ENCODE data around the gene SLC12A9.

SLC12A9 gene

DNA sequence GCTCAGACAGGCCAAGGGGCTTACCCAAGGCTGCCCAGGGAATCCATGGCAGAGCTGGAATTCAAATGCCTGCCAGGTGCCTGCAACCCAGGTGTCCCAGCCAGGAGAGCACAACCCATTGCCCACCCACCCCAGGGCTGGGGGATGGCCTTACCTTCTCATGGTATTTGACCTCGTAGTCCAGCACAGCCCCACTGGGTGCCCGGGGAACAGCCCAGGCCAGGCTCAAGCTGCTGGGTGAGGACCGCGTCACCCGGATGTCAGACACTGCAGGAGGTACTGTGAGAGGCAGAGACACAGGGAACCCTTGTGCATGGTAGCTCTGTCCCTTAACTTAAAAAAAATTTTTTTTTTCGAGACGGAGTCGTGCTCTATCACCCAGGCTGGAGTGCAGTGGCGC is 34.1 kb upstream of the SLC12A9 start:
- Histone ChIP-seq H3K79me2 (ENCODE audit: low read length) (no peaks in the 10 kb centered on the region), H3K9ac (ENCODE audit: low read length) (no peak overlapping the region), H3K27ac (ENCODE audit: low read length) (no peak overlapping the region), H3K4me3 (ENCODE audit: low read length) (no peak overlapping the region), H3K36me3 (replicated peaks; ENCODE audit: insufficient read depth, low read length) (no peaks in the 10 kb centered on the region), H4K20me1 (ENCODE audit: insufficient read depth, low read length) (no peaks in the 10 kb centered on the region), H3K9me3 (replicated peaks; ENCODE audit: insufficient read depth, low read length) (no peaks in the 10 kb centered on the region), H3K27me3 (replicated peaks; ENCODE audit: insufficient read depth, low read length) (peaks cover 68% of the 10 kb centered on the region), H3K4me2 (ENCODE audit: low read depth, low read length) (no peak overlapping the region), H2AFZ (ENCODE audit: low read length) (no peak overlapping the region), H3K4me1 (ENCODE audit: low read length) (no peaks in the 10 kb centered on the region), H3F3A (ENCODE audit: insufficient read depth, low read length) (no peaks in the 10 kb centered on the region), H3K9me2 (replicated peaks; ENCODE audit: insufficient read depth, low read length) (no peaks in the 10 kb centered on the region)
- DNase-seq, result no peak
- TF ChIP-seq, protein P1, sequence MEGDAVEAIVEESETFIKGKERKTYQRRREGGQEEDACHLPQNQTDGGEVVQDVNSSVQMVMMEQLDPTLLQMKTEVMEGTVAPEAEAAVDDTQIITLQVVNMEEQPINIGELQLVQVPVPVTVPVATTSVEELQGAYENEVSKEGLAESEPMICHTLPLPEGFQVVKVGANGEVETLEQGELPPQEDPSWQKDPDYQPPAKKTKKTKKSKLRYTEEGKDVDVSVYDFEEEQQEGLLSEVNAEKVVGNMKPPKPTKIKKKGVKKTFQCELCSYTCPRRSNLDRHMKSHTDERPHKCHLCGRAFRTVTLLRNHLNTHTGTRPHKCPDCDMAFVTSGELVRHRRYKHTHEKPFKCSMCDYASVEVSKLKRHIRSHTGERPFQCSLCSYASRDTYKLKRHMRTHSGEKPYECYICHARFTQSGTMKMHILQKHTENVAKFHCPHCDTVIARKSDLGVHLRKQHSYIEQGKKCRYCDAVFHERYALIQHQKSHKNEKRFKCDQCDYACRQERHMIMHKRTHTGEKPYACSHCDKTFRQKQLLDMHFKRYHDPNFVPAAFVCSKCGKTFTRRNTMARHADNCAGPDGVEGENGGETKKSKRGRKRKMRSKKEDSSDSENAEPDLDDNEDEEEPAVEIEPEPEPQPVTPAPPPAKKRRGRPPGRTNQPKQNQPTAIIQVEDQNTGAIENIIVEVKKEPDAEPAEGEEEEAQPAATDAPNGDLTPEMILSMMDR (IDR thresholded peaks at IDR 0.05; ENCODE audit: low read length), result no peak
- TF ChIP-seq EZH2phosphoT487 (IDR thresholded peaks at IDR 0.05; ENCODE audit: low read length), result no peak
- TF ChIP-seq EZH2 (optimal IDR thresholded peaks at IDR 0.05; ENCODE audit: low read depth, low read length), result no peak

DNA sequence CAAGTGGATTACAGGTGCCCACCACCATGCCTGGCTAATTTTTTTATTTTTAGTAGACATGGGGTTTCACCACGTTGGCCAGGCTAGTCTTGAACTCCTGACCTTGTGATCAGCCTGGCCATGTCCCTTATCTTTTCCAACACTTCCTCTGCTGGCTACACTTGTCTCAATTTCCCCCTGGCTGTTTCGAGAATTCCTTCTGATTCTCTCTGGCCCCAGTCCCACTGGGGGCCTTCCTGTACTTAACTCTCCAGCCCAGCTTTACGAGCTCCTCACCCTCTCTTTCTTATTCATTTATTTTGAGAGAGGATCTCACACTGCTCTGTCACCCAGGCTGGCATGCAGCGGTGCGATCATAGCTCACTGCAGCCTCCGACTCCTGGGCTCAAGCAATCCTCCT is 33.7 kb upstream of the SLC12A9 start:
- Histone ChIP-seq H3K4me2 (ENCODE audit: low read depth, low read length) (no peak overlapping the region), H3K9me3 (replicated peaks; ENCODE audit: insufficient read depth, low read length) (no peaks in the 10 kb centered on the region), H3K9me2 (replicated peaks; ENCODE audit: insufficient read depth, low read length) (no peaks in the 10 kb centered on the region), H3K4me3 (ENCODE audit: low read length) (no peak overlapping the region), H3F3A (ENCODE audit: insufficient read depth, low read length) (no peaks in the 10 kb centered on the region), H3K27ac (ENCODE audit: low read length) (no peak overlapping the region), H3K27me3 (replicated peaks; ENCODE audit: insufficient read depth, low read length) (peaks cover 68% of the 10 kb centered on the region), H3K79me2 (ENCODE audit: low read length) (no peaks in the 10 kb centered on the region), H3K4me1 (ENCODE audit: low read length) (no peaks in the 10 kb centered on the region), H3K9ac (ENCODE audit: low read length) (no peak overlapping the region), H4K20me1 (ENCODE audit: insufficient read depth, low read length) (no peaks in the 10 kb centered on the region), H3K36me3 (replicated peaks; ENCODE audit: insufficient read depth, low read length) (no peaks in the 10 kb centered on the region), H2AFZ (ENCODE audit: low read length) (no peak overlapping the region)
- TF ChIP-seq EZH2 (optimal IDR thresholded peaks at IDR 0.05; ENCODE audit: low read depth, low read length) (no peak), EZH2phosphoT487 (IDR thresholded peaks at IDR 0.05; ENCODE audit: low read length) (no peak)
- TF ChIP-seq, protein P1 (IDR thresholded peaks at IDR 0.05; ENCODE audit: low read length), result no peak
- no peak for DNase-seq

DNA sequence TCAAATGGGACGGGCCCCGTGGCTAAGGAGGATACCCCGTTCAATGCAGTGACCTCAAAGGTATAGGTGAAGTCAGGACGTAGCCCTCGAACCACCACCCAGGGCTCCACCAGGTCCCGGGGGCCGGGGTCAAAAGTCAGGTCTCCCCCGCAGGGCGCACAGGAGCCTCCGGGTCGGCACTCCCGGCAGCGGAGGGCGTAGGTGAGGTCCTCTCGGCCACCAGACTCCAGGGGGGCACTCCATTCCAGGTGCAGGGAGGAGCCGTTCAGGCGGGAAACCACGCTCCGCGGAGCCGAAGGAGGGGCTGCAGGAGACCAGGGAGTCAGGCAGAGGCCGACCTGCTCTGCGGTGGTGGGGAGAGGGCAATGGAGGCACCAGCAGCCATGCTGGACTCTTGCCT is 32.9 kb upstream of the SLC12A9 start:
- Histone ChIP-seq H3K9me3 (replicated peaks; ENCODE audit: insufficient read depth, low read length) (no peaks in the 10 kb centered on the region), H3K27ac (ENCODE audit: low read length) (no peak overlapping the region), H3F3A (ENCODE audit: insufficient read depth, low read length) (no peaks in the 10 kb centered on the region), H3K4me1 (ENCODE audit: low read length) (no peaks in the 10 kb centered on the region), H3K4me3 (ENCODE audit: low read length) (no peak overlapping the region), H3K79me2 (ENCODE audit: low read length) (no peaks in the 10 kb centered on the region), H3K36me3 (replicated peaks; ENCODE audit: insufficient read depth, low read length) (no peaks in the 10 kb centered on the region), H3K9me2 (replicated peaks; ENCODE audit: insufficient read depth, low read length) (no peaks in the 10 kb centered on the region), H2AFZ (ENCODE audit: low read length) (no peak overlapping the region), H4K20me1 (ENCODE audit: insufficient read depth, low read length) (no peaks in the 10 kb centered on the region), H3K4me2 (ENCODE audit: low read depth, low read length) (no peak overlapping the region), H3K9ac (ENCODE audit: low read length) (no peak overlapping the region), H3K27me3 (replicated peaks; ENCODE audit: insufficient read depth, low read length) (peaks cover 75% of the 10 kb centered on the region)
- TF ChIP-seq EZH2phosphoT487 (IDR thresholded peaks at IDR 0.05; ENCODE audit: low read length), result no peak
- TF ChIP-seq, protein P1 (IDR thresholded peaks at IDR 0.05; ENCODE audit: low read length), result no peak
- no peak for TF ChIP-seq EZH2 (optimal IDR thresholded peaks at IDR 0.05; ENCODE audit: low read depth, low read length)
- DNase-seq, result no peak

Data from MM.1S (cell line).